CD14-positive monocyte (primary cell): Measurements from ENCODE around the gene ZNF267. TPM values are rescaled to one million over a fixed set of nuclear protein-coding genes. Genes with fewer than 3 reads are reported as not detected.
"Not testable (repeated sequence)": the region's sequence is repeated elsewhere in the genome, so short reads cannot be mapped to it uniquely, and the experiment has no call there.

ENCODE experiments used
- DNase-seq, 3 donors: peaks; one replicate each; pipeline ENCODE4 v3.0.0-alpha.2; 2011 to 2022
- H2AFZ ChIP-seq: 2 replicates; pipeline ENCODE4 v1.6.0; 2012; ENCODE audit warnings: mild to moderate bottlenecking, low read depth, low read length, inconsistent platforms; ENCODE audit not compliant: insufficient read depth, poor library complexity, severe bottlenecking
- H3K27ac ChIP-seq, 2 donors: 1 replicate in 1 of 2; 2 replicates in 1 of 2; pipeline ENCODE4 v1.5.1; 2012 to 2013; ENCODE audit warnings: low read length in 2 of 2, control low read depth in 1 of 2, inconsistent platforms in 1 of 2, low read depth in 1 of 2, mild to moderate bottlenecking in 1 of 2
- H3K27me3 ChIP-seq, 2 donors: one replicate each; pipeline versions ENCODE4 v1.6.0 to v1.6.1; 2011 to 2013; ENCODE audit warnings: low read length in 2 of 2; ENCODE audit not compliant: control insufficient read depth in 2 of 2, insufficient read depth in 2 of 2
- H3K36me3 ChIP-seq, 2 donors: replicated peaks in 1 of 2; 1 replicate in 1 of 2; 2 replicates in 1 of 2; pipeline versions ENCODE4 v1.5.1 to v1.6.1; 2012 to 2013; ENCODE audit warnings: low read length in 2 of 2, control low read depth in 1 of 2, inconsistent platforms in 1 of 2, mild to moderate bottlenecking in 1 of 2; ENCODE audit not compliant: insufficient read depth in 2 of 2, control insufficient read depth in 1 of 2
- H3K4me1 ChIP-seq, 2 donors: 1 replicate in 1 of 2; 2 replicates in 1 of 2; pipeline versions ENCODE4 v1.5.1 to v1.6.1; 2012 to 2013; ENCODE audit warnings: low read length in 2 of 2, control low read depth in 1 of 2, inconsistent platforms in 1 of 2, mild to moderate bottlenecking in 1 of 2, moderate library complexity in 1 of 2; ENCODE audit not compliant: insufficient read depth in 2 of 2, control insufficient read depth in 1 of 2
- H3K4me2 ChIP-seq: replicated peaks from 2 replicates; pipeline ENCODE3; 2012; ENCODE audit warnings: low read length, moderate library complexity, mild to moderate bottlenecking; ENCODE audit not compliant: poor library complexity, severe bottlenecking; ENCODE audit errors: extremely low read depth
- H3K4me3 ChIP-seq, 3 experiments: fragments of 200-600 bp in 1 of 3; sonication (generic) in 1 of 3; replicated peaks in 1 of 3; 1 replicate in 2 of 3; 2 replicates in 1 of 3; pipeline ENCODE4 v1.5.1; 2011 to 2013; ENCODE audit warnings: low read length in 3 of 3, mild to moderate bottlenecking in 3 of 3, control low read depth in 2 of 3, low read depth in 2 of 3, inconsistent platforms in 1 of 3, moderate library complexity in 1 of 3
- H3K79me2 ChIP-seq: 2 replicates; pipeline ENCODE4 v1.6.0; 2012; ENCODE audit warnings: mild to moderate bottlenecking, control low read depth, inconsistent platforms, low read length, moderate library complexity; ENCODE audit not compliant: insufficient read depth
- H3K9ac ChIP-seq: 2 replicates; pipeline ENCODE4 v1.6.0; 2017; ENCODE audit warnings: low read length, mild to moderate bottlenecking; ENCODE audit not compliant: insufficient read depth, poor library complexity, severe bottlenecking
- H3K9me3 ChIP-seq, 2 donors: replicated peaks in 1 of 2; 1 replicate in 1 of 2; 2 replicates in 1 of 2; pipeline versions ENCODE4 v1.5.1 to v1.6.1; 2012 to 2013; ENCODE audit warnings: low read length in 2 of 2, control low read depth in 1 of 2; ENCODE audit not compliant: control insufficient read depth in 1 of 2, insufficient read depth in 1 of 2
- H4K20me1 ChIP-seq: 2 replicates; pipeline ENCODE4 v1.6.0; 2012; ENCODE audit warnings: mild to moderate bottlenecking, low read length, control low read depth, moderate library complexity; ENCODE audit not compliant: insufficient read depth
- H3K27ac Mint-ChIP-seq, 7 donors: one replicate each; pipeline ENCODE4 v1.8.0; 2020; ENCODE audit warnings: mild to moderate bottlenecking in 7 of 7, mixed read lengths in 7 of 7, moderate library complexity in 6 of 7, inconsistent platforms in 2 of 7
- H3K27me3 Mint-ChIP-seq, 3 donors: one replicate each; pipeline ENCODE4 v1.8.0; 2021 to 2022; ENCODE audit warnings: low read depth in 3 of 3, mild to moderate bottlenecking in 3 of 3, mixed read lengths in 3 of 3, moderate library complexity in 3 of 3, inconsistent platforms in 1 of 3
- H3K36me3 Mint-ChIP-seq, 2 donors: one replicate each; pipeline ENCODE4 v1.8.0; 2020; ENCODE audit warnings: mixed read lengths in 2 of 2, inconsistent platforms in 1 of 2, mild to moderate bottlenecking in 1 of 2
- H3K4me1 Mint-ChIP-seq: one replicate; pipeline ENCODE4 v1.8.0; 2020; ENCODE audit warnings: mild to moderate bottlenecking, mixed read lengths
- H3K4me3 Mint-ChIP-seq, 2 donors: one replicate each; pipeline ENCODE4 v1.8.0; 2020; ENCODE audit warnings: mild to moderate bottlenecking in 2 of 2, mixed read lengths in 2 of 2, moderate library complexity in 1 of 2
- H3K9me3 Mint-ChIP-seq, 7 donors: one replicate each; pipeline ENCODE4 v1.8.0; 2020 to 2022; ENCODE audit warnings: mixed read lengths in 7 of 7, mild to moderate bottlenecking in 6 of 7, moderate library complexity in 6 of 7, inconsistent platforms in 2 of 7
- WGBS: methylation state at CpG from one replicate; pipeline ENCODE4 v1.1.5; 2013; ENCODE audit warnings: missing lambda C conversion rate; ENCODE audit not compliant: insufficient coverage; 5-methylcytosine and 5-hydroxymethylcytosine counted together
- intact Hi-C, 2 donors: fragments of 100-400 bp; cut with micrococcal nuclease; formaldehyde crosslinking; loops; one replicate each; pipeline versions ENCODE4 v1.15.0 to v1.15.1; 2023
- polyA plus RNA-seq, 3 donors: library from polyadenylated mRNA; depleted of rRNA in 1 of 3; unstranded in 2 of 3; stranded (reverse) in 1 of 3; fragments of 300-500 nt in 2 of 3; fragments of >200 nt in 1 of 3; fragmentation: Illumina TruSeq in 2 of 3; gene quantifications; 1 replicate in 2 of 3; 2 replicates in 1 of 3; pipeline ENCODE4 v1.2.3, GENCODE V29; 2012 to 2021
- TF ChIP-seq, protein P1 (sequence below): fragments of 200-600 bp; IDR thresholded peaks from one replicate; pipeline ENCODE4 v1.8.0; 2022; ENCODE audit warnings: antibody characterized with exemption, mild to moderate bottlenecking

ZNF267 gene
- polyA plus RNA-seq, 3 donors: 13.5 to 23.8 (median 18.0) TPM

DNA sequence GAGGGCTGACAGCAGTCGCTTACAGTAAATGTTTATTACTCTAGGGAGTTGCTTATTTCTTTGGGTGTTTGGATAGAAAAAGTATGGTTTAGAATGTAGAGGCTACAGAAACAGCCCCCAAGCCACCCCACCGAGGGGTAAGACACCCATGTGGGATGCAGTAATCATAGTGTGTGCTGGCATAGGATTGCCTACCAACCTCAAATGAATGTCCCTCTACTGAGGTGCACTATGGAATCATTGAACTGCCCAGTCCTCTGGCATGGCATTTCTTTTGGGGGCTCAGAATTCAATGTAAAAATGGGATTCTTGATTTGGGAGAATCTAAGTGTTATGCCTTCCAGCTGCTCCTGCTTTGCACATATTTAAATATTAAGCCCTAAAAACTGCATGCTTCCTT, 46.8 kb downstream of the ZNF267 start:
- H3K4me2 ChIP-seq: no peak overlapping the region
- H3K9ac ChIP-seq: no peak overlapping the region
- TF ChIP-seq, protein P1, sequence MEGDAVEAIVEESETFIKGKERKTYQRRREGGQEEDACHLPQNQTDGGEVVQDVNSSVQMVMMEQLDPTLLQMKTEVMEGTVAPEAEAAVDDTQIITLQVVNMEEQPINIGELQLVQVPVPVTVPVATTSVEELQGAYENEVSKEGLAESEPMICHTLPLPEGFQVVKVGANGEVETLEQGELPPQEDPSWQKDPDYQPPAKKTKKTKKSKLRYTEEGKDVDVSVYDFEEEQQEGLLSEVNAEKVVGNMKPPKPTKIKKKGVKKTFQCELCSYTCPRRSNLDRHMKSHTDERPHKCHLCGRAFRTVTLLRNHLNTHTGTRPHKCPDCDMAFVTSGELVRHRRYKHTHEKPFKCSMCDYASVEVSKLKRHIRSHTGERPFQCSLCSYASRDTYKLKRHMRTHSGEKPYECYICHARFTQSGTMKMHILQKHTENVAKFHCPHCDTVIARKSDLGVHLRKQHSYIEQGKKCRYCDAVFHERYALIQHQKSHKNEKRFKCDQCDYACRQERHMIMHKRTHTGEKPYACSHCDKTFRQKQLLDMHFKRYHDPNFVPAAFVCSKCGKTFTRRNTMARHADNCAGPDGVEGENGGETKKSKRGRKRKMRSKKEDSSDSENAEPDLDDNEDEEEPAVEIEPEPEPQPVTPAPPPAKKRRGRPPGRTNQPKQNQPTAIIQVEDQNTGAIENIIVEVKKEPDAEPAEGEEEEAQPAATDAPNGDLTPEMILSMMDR: no peak
- intact Hi-C loops: no loop called here
- Mint-ChIP-seq H3K36me3 (peaks cover 18 to 24% of the 10 kb centered on the region in 2 donors), H3K4me1 (no peaks in the 10 kb centered on the region), H3K27ac (peak overlapping the region in 2 of 7 donors; percentile 39 to 41), H3K27me3 (no peaks in the 10 kb centered on the region), H3K9me3 (peaks cover 39 to 89% (median 82%) of the 10 kb centered on the region in 7 donors), H3K4me3 (no peak overlapping the region)
- H3K36me3 ChIP-seq: peaks cover 10 to 43% of the 10 kb centered on the region in 2 donors
- WGBS: 100% methylated on average over 1 of the region's 2 CpGs
- H3K4me3 ChIP-seq: peak overlapping the region in 1 of 3 experiments; percentile 13
- no peaks in the 10 kb centered on the region for H3K79me2 ChIP-seq
- peaks cover 44 to 95% of the 10 kb centered on the region in 2 donors for H3K9me3 ChIP-seq
- H3K4me1 ChIP-seq: no peaks in the 10 kb centered on the region
- no peak overlapping the region for H3K27ac ChIP-seq
- H3K27me3 ChIP-seq: no peaks in the 10 kb centered on the region
- no peak overlapping the region for H2AFZ ChIP-seq
- no peaks in the 10 kb centered on the region for H4K20me1 ChIP-seq
- DNase-seq: no peak

DNA sequence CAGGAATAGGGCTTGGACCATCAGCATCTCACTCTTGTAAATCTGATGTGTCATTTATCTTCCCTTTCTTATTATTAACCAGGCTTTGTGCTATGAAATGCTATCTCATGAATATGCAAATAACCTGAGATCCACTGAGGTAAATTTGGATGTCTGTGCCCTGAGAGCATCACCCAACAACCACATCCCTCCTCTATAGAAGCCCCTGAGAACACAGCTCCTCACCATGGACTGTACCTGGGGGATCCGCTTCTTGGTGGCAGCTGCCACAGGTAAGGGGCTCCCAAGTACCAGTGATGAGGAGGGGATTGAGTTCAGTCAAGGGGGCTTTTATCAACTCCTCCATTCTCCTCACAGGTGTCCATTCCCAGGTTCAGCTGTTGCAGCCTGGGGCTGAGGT, 78.2 kb downstream of the ZNF267 start:
- H3K27ac ChIP-seq, H3K36me3 Mint-ChIP-seq, H3K4me3 ChIP-seq, H3K4me3 Mint-ChIP-seq, H3K36me3 ChIP-seq, H3K9me3 Mint-ChIP-seq, H3K27ac Mint-ChIP-seq, H3K9ac ChIP-seq, H3K9me3 ChIP-seq, H3K27me3 ChIP-seq, H4K20me1 ChIP-seq, H3K4me2 ChIP-seq, H2AFZ ChIP-seq, H3K4me1 Mint-ChIP-seq, H3K4me1 ChIP-seq, H3K79me2 ChIP-seq, DNase-seq, H3K27me3 Mint-ChIP-seq, intact Hi-C loops: not testable (repeated sequence)
- WGBS: no CpG with 5 or more reads among the region's 1 CpG

DNA sequence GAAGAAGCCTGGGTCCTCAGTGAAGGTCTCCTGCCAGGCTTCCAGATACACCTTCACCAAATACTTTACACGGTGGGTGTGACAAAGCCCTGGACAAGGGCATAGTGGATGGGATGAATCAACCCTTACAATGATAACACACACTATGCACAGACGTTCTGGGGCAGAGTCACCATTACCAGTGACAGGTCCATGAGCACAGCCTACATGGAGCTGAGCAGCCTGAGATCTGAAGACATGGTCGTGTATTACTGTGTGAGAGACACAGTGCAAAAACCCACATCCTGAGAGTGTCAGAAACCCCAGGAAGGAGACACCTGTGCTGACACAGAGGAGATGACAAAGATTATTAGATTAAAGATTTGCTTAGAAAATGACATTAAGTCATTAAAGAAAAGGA, 78.6 kb downstream of the ZNF267 start:
- H3K27ac Mint-ChIP-seq, H3K27me3 ChIP-seq: not testable (repeated sequence)

DNA sequence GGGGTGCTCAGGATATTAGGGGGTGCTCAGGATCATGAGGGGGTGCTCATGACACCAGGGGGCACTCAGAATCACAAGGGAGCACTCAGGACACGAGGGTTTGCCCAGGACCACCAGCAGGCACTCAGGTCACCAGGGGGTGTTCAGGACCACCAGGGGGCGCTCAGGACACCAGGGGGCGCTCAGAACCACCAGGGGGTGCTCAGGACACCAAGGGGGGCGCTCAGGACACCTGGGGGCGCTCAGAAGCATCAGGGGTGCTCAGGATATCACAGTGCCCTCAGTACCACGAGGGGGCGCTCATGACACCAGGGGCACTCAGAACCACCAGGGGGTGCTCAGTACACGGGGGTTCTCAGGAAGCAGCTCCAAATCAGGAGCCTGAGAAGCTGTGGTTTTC, 82.6 kb downstream of the ZNF267 start:
- H2AFZ ChIP-seq, H3K9me3 Mint-ChIP-seq, H3K4me1 Mint-ChIP-seq, H3K36me3 ChIP-seq, H3K9me3 ChIP-seq, H3K27ac ChIP-seq, H3K4me3 ChIP-seq, H3K4me1 ChIP-seq, H3K9ac ChIP-seq, H3K27ac Mint-ChIP-seq, H3K27me3 ChIP-seq, H3K4me3 Mint-ChIP-seq, H4K20me1 ChIP-seq, intact Hi-C loops, H3K36me3 Mint-ChIP-seq, H3K79me2 ChIP-seq, DNase-seq, H3K27me3 Mint-ChIP-seq, H3K4me2 ChIP-seq: not testable (repeated sequence)
- WGBS: no CpG with 5 or more reads among the region's 8 CpGs

More for the DNA sequence above, 78.6 kb downstream of the ZNF267 start:
- DNase-seq, H3K4me2 ChIP-seq, H2AFZ ChIP-seq, H3K27ac ChIP-seq, H4K20me1 ChIP-seq, H3K9ac ChIP-seq, H3K79me2 ChIP-seq, H3K36me3 Mint-ChIP-seq, H3K4me1 Mint-ChIP-seq, H3K36me3 ChIP-seq, intact Hi-C loops, H3K9me3 Mint-ChIP-seq, H3K4me3 ChIP-seq, H3K27me3 Mint-ChIP-seq, H3K4me3 Mint-ChIP-seq, H3K4me1 ChIP-seq, H3K9me3 ChIP-seq: not testable (repeated sequence)
- WGBS: no CpG with 5 or more reads among the region's 3 CpGs
